SK-N-SH (cell line): ENCODE results near the gene LPIN2. TPM values are rescaled to one million over a fixed set of nuclear protein-coding genes. Genes with fewer than 3 reads are reported as not detected.

Experiments
- CTCF ChIA-PET: fragments of 300-600, 350-600 bp; formaldehyde crosslinking; extraction: SDS; loops from one replicate; lab custom pipeline; 2021; lab: Yijun Ruan, JAX
- POLR2A ChIA-PET: fragments of 350-600 bp; sonication (Branson Sonifier 250); formaldehyde crosslinking; extraction: SDS; loops from one replicate; lab custom pipeline; 2020; ENCODE audit warnings: antibody characterized with exemption, inconsistent platforms; lab: Yijun Ruan, JAX
- DNase-seq: peaks from one replicate; pipeline ENCODE4 v3.0.0; 2012
- H2AFZ ChIP-seq: fragments of 200-600 bp; sonication (generic); 2 replicates; pipeline ENCODE4 v1.8.1; 2016; ENCODE audit warnings: antibody characterized with exemption, mild to moderate bottlenecking, low read depth
- H3F3A ChIP-seq: fragments of 200-600 bp; sonication (generic); replicated peaks from 2 replicates; pipeline ENCODE3; 2016; ENCODE audit warnings: antibody characterized with exemption, mild to moderate bottlenecking; ENCODE audit not compliant: insufficient read depth
- H3K27ac ChIP-seq, 2 experiments: fragments of 200-500 bp in 1 of 2; fragments of 200-600 bp in 1 of 2; sonication (Bioruptor generic) in 1 of 2; sonication (generic), shearing (Covaris generic) in 1 of 2; 2 replicates each; pipeline versions ENCODE4 v1.5.1 to v1.6.1; 2014 to 2016; ENCODE audit warnings: low read depth in 2 of 2, inconsistent platforms in 1 of 2, low read length in 1 of 2, mild to moderate bottlenecking in 1 of 2, mixed read lengths in 1 of 2
- H3K27me3 ChIP-seq: fragments of 200-600 bp; sonication (generic), shearing (Covaris generic); 2 replicates; pipeline ENCODE4 v1.6.1; 2016; ENCODE audit warnings: mixed run types; ENCODE audit not compliant: insufficient read depth
- H3K36me3 ChIP-seq, 2 experiments: fragments of 200-500 bp in 1 of 2; fragments of 200-600 bp in 1 of 2; sonication (Bioruptor generic) in 1 of 2; sonication (generic) in 1 of 2; replicated peaks in 1 of 2; 2 replicates each; pipeline versions ENCODE3 to v1.5.1; 2014 to 2016; ENCODE audit warnings: low read length in 1 of 2, mild to moderate bottlenecking in 1 of 2; ENCODE audit not compliant: insufficient read depth in 2 of 2, control insufficient read depth in 1 of 2
- H3K4me1 ChIP-seq, 2 experiments: fragments of 200-500 bp in 1 of 2; fragments of 200-600 bp in 1 of 2; sonication (Bioruptor generic) in 1 of 2; sonication (generic), shearing (Covaris generic) in 1 of 2; 2 replicates each; pipeline versions ENCODE4 v1.5.1 to v1.6.1; 2014 to 2016; ENCODE audit warnings: low read depth in 1 of 2, low read length in 1 of 2, mixed run types in 1 of 2; ENCODE audit not compliant: insufficient read depth in 2 of 2, control insufficient read depth in 1 of 2
- H3K4me2 ChIP-seq: fragments of 200-600 bp; sonication (generic), shearing (Covaris generic); 2 replicates; pipeline ENCODE4 v1.6.1; 2017; ENCODE audit warnings: mixed run types
- H3K4me3 ChIP-seq, 2 experiments: fragments of 200-500 bp in 1 of 2; fragments of 200-600 bp in 1 of 2; sonication (Bioruptor generic) in 1 of 2; sonication (generic), shearing (Covaris generic) in 1 of 2; 2 replicates each; pipeline versions ENCODE4 v1.5.1 to v1.8.1; 2014 to 2016; ENCODE audit warnings: low read depth in 2 of 2, inconsistent platforms in 1 of 2, low read length in 1 of 2, mild to moderate bottlenecking in 1 of 2, mixed read lengths in 1 of 2, moderate library complexity in 1 of 2
- H3K79me2 ChIP-seq: fragments of 200-600 bp; sonication (generic); 2 replicates; pipeline ENCODE4 v1.8.1; 2017; ENCODE audit warnings: mild to moderate bottlenecking; ENCODE audit not compliant: insufficient read depth
- H3K9ac ChIP-seq: fragments of 200-600 bp; sonication (generic); 2 replicates; pipeline ENCODE4 v1.6.1; 2017; ENCODE audit warnings: mixed run types
- H3K9me2 ChIP-seq: fragments of 200-600 bp; sonication (generic); 2 replicates; pipeline ENCODE4 v1.6.1; 2017; ENCODE audit warnings: mixed run types
- H3K9me3 ChIP-seq: fragments of 200-600 bp; sonication (generic); 2 replicates; pipeline ENCODE4 v1.6.1; 2017; ENCODE audit warnings: mixed run types, mild to moderate bottlenecking, moderate library complexity
- H4K20me1 ChIP-seq: fragments of 200-600 bp; sonication (generic); 2 replicates; pipeline ENCODE4 v1.6.1; 2017; ENCODE audit warnings: mild to moderate bottlenecking, mixed run types; ENCODE audit not compliant: insufficient read depth
- CHD2 ChIP-seq: fragments of 150-350 bp; IDR thresholded peaks from 2 replicates; pipeline ENCODE4 v1.6.1; 2018; ENCODE audit warnings: low read length; ENCODE audit not compliant: partially characterized antibody
- FOSL2 ChIP-seq: IDR thresholded peaks from 2 replicates; pipeline ENCODE4 v1.4.0; 2012; ENCODE audit warnings: low read depth, mild to moderate bottlenecking, moderate library complexity, borderline replicate concordance
- FOXJ3 ChIP-seq: sonication (generic); formaldehyde crosslinking; IDR thresholded peaks from 2 replicates; pipeline ENCODE4 v1.5.1; 2020; ENCODE audit warnings: mild to moderate bottlenecking, missing genetic modification reagents
- JUND ChIP-seq: IDR thresholded peaks from 2 replicates; pipeline ENCODE4 v1.4.0; 2012
- NRF1 ChIP-seq: IDR thresholded peaks from 2 replicates; pipeline ENCODE4 v1.6.1; 2012; ENCODE audit warnings: low read depth, mild to moderate bottlenecking, low read length
- RCOR1 ChIP-seq: fragments of 150-350 bp; IDR thresholded peaks from 2 replicates; pipeline ENCODE4 v1.6.1; 2017; ENCODE audit warnings: antibody characterized with exemption, low read length
- RFX5 ChIP-seq: IDR thresholded peaks from 2 replicates; pipeline ENCODE4 v1.6.1; 2012; ENCODE audit warnings: mild to moderate bottlenecking, improper control_type of control experiment, low read length
- SMC3 ChIP-seq: IDR thresholded peaks from 2 replicates; pipeline ENCODE4 v1.6.1; 2012; ENCODE audit warnings: low read depth, low read length, improper control_type of control experiment
- TAF1 ChIP-seq: IDR thresholded peaks from 2 replicates; pipeline ENCODE4 v1.6.1; 2012; ENCODE audit warnings: low read depth, mild to moderate bottlenecking, low read length, moderate library complexity, borderline replicate concordance
- WGBS: methylation state at CpG from one replicate; pipeline ENCODE4 v1.1.6; 2017; ENCODE audit warnings: low lambda C conversion rate; 5-methylcytosine and 5-hydroxymethylcytosine counted together
- polyA plus RNA-seq, 3 experiments: library from polyadenylated mRNA; depleted of rRNA; stranded (reverse); fragments of >200 nt; gene quantifications; 2 replicates each; pipeline ENCODE4 v1.2.3, GENCODE V29; 2012
- TF ChIP-seq, protein P1 (sequence below): fragments of 150-350 bp; IDR thresholded peaks from 2 replicates; pipeline ENCODE4 v1.6.1; 2016; ENCODE audit warnings: mild to moderate bottlenecking, low read depth, low read length
- TF ChIP-seq, protein P2 (sequence below): IDR thresholded peaks from 2 replicates; pipeline ENCODE4 v1.6.1; 2012; ENCODE audit warnings: mild to moderate bottlenecking, low read depth, low read length, moderate library complexity
- TF ChIP-seq, protein P3 (sequence below): fragments of 200-600 bp; sonication (generic); IDR thresholded peaks from 2 replicates; pipeline ENCODE4 v1.6.1; 2017; ENCODE audit warnings: antibody characterized with exemption, mild to moderate bottlenecking, moderate library complexity

LPIN2 gene
- polyA plus RNA-seq, 1 of the 3 experiments (the other 2 are of a cell fraction) = 19.3 TPM

DNA sequence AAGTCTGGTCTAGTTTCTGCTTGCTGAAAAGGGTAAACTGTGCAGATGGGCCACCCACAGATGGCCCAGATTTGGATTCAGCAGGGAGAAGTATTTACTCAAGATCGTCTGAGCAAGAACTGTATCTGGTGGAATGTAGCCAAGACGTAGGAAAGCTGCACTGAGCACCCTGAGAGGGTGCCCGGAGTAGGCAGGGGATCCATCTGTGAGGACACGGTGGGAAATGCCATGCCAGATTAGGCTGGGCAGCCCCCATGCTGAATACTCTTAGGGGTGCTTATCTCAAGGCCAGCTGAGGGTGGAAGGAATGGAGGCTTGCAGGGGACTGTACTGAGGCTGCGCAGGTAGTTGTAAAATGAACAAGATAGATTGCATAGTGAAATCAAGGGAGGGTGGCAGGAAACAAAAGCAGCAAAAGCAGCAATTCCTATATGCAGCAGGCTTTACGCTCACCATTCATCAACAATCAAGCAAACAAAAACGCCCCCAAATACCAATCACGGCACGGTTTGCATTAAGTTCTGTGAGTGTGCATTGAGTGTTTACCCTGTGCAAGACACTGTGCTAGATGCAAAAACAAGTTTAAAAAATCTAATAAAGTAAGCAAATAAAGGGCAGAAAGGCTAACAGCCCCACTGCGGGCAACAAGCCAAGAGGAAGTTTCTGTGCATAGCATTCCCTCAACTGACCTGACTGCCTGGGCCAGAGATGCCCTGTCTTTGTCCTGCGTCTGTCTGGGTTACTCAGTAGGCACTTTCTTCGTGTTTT lies 32.2 kb upstream of the LPIN2 start:
- Histone ChIP-seq H2AFZ (no peak overlapping the region), H3K9me3 (no peaks in the 10 kb centered on the region), H3K4me2 (no peak overlapping the region), H3K9me2 (no peaks in the 10 kb centered on the region), H3K9ac (no peak overlapping the region), H3F3A (no peaks in the 10 kb centered on the region), H3K79me2 (no peaks in the 10 kb centered on the region), H3K4me3 (no peak overlapping the region), H3K36me3 (no peaks in the 10 kb centered on the region), H3K4me1 (peaks cover 0 to 9% of the 10 kb centered on the region in 2 experiments; a peak in 1 of 4 replicates), H3K27ac (no peak overlapping the region), H3K27me3 (no peaks in the 10 kb centered on the region), H4K20me1 (no peaks in the 10 kb centered on the region)
- no peak for TF ChIP-seq NRF1
- TF ChIP-seq, protein P1, sequence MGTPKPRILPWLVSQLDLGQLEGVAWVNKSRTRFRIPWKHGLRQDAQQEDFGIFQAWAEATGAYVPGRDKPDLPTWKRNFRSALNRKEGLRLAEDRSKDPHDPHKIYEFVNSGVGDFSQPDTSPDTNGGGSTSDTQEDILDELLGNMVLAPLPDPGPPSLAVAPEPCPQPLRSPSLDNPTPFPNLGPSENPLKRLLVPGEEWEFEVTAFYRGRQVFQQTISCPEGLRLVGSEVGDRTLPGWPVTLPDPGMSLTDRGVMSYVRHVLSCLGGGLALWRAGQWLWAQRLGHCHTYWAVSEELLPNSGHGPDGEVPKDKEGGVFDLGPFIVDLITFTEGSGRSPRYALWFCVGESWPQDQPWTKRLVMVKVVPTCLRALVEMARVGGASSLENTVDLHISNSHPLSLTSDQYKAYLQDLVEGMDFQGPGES = no peak
- TF ChIP-seq FOXJ3 (CRISPR knock-in tag) = no peak
- no peak for TF ChIP-seq FOSL2
- TF ChIP-seq, protein P2, sequence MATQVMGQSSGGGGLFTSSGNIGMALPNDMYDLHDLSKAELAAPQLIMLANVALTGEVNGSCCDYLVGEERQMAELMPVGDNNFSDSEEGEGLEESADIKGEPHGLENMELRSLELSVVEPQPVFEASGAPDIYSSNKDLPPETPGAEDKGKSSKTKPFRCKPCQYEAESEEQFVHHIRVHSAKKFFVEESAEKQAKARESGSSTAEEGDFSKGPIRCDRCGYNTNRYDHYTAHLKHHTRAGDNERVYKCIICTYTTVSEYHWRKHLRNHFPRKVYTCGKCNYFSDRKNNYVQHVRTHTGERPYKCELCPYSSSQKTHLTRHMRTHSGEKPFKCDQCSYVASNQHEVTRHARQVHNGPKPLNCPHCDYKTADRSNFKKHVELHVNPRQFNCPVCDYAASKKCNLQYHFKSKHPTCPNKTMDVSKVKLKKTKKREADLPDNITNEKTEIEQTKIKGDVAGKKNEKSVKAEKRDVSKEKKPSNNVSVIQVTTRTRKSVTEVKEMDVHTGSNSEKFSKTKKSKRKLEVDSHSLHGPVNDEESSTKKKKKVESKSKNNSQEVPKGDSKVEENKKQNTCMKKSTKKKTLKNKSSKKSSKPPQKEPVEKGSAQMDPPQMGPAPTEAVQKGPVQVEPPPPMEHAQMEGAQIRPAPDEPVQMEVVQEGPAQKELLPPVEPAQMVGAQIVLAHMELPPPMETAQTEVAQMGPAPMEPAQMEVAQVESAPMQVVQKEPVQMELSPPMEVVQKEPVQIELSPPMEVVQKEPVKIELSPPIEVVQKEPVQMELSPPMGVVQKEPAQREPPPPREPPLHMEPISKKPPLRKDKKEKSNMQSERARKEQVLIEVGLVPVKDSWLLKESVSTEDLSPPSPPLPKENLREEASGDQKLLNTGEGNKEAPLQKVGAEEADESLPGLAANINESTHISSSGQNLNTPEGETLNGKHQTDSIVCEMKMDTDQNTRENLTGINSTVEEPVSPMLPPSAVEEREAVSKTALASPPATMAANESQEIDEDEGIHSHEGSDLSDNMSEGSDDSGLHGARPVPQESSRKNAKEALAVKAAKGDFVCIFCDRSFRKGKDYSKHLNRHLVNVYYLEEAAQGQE = no peak
- 71% methylated on average over 12 of the region's 12 CpGs for WGBS
- ChIA-PET POLR2A (no interaction called here), CTCF (interaction anchor here (4.9 kb wide), 1 partner anchor 17 kb away, joined by 18 read pairs; no protein-coding TSS in a partner anchor)
- no peak for DNase-seq

DNA sequence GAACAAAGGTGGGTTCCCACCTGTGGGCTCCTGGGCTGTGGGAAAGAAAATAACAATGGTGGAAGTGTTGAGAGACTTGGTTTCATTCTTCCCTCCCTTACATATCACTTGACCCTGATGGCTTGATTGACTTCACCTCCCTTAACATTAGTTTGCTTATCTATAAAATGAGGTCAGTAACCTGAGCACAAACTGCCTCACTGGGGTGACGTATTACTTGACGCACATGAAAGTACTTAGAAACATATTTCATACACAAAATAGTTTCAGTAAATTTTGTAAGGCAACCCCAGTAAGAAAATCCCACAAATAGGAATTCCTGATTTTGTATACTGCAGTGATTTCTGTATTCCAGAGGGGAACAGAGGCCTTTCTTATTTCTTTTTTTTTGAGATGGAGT lies 29.4 kb upstream of the LPIN2 start:
- Histone ChIP-seq H3F3A (no peaks in the 10 kb centered on the region), H3K4me2 (no peak overlapping the region), H4K20me1 (no peaks in the 10 kb centered on the region), H2AFZ (no peak overlapping the region), H3K36me3 (no peaks in the 10 kb centered on the region), H3K4me3 (no peak overlapping the region), H3K27ac (no peak overlapping the region), H3K27me3 (no peaks in the 10 kb centered on the region), H3K9me2 (no peaks in the 10 kb centered on the region), H3K79me2 (no peaks in the 10 kb centered on the region), H3K4me1 (peaks cover 0 to 6% of the 10 kb centered on the region in 2 experiments; a peak in 1 of 4 replicates), H3K9me3 (no peaks in the 10 kb centered on the region), H3K9ac (no peak overlapping the region)
- 88% methylated on average over 2 of the region's 2 CpGs for WGBS
- DNase-seq = no peak
- ChIA-PET POLR2A (no interaction called here), CTCF (interaction anchor here (1.3 kb wide), 1 partner anchor 21 kb away, joined by 3 read pairs; no protein-coding TSS in a partner anchor)
- TF ChIP-seq RFX5 (no peak), CHD2 (no peak), SMC3 (no peak), RCOR1 (no peak), JUND (no peak), TAF1 (no peak)
- TF ChIP-seq, protein P3, sequence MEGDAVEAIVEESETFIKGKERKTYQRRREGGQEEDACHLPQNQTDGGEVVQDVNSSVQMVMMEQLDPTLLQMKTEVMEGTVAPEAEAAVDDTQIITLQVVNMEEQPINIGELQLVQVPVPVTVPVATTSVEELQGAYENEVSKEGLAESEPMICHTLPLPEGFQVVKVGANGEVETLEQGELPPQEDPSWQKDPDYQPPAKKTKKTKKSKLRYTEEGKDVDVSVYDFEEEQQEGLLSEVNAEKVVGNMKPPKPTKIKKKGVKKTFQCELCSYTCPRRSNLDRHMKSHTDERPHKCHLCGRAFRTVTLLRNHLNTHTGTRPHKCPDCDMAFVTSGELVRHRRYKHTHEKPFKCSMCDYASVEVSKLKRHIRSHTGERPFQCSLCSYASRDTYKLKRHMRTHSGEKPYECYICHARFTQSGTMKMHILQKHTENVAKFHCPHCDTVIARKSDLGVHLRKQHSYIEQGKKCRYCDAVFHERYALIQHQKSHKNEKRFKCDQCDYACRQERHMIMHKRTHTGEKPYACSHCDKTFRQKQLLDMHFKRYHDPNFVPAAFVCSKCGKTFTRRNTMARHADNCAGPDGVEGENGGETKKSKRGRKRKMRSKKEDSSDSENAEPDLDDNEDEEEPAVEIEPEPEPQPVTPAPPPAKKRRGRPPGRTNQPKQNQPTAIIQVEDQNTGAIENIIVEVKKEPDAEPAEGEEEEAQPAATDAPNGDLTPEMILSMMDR = no peak
